DND-41 (cell line): ENCODE results near the gene RNF14.

Experiments
- ATAC-seq: fragments of 200-7000 bp; cut with Tn5 transposase; 3 replicates; pipeline ENCODE4 v1.9.1; 2021; ENCODE audit warnings: low read depth; ENCODE audit not compliant: insufficient read depth
- DNase-seq: peaks from one replicate; pipeline ENCODE4 v3.0.0-alpha.2; 2020
- H2AFZ ChIP-seq: 2 replicates; pipeline ENCODE4 v1.6.0; 2012; ENCODE audit warnings: low read depth, low read length
- H3K27ac ChIP-seq: 2 replicates; pipeline ENCODE4 v1.5.1; 2012; ENCODE audit warnings: low read length, inconsistent platforms
- H3K27me3 ChIP-seq: fragments of 200-600 bp; sonication (generic); 2 replicates; pipeline ENCODE4 v1.6.0; 2012; ENCODE audit warnings: low read length, mild to moderate bottlenecking, inconsistent platforms; ENCODE audit not compliant: insufficient read depth, poor library complexity
- H3K36me3 ChIP-seq: 2 replicates; pipeline ENCODE4 v1.5.1; 2012; ENCODE audit warnings: low read length, inconsistent platforms; ENCODE audit not compliant: insufficient read depth
- H3K4me1 ChIP-seq: 2 replicates; pipeline ENCODE4 v1.5.1; 2012; ENCODE audit warnings: mild to moderate bottlenecking, low read length; ENCODE audit not compliant: insufficient read depth
- H3K4me2 ChIP-seq: 2 replicates; pipeline ENCODE4 v1.6.0; 2012; ENCODE audit warnings: mild to moderate bottlenecking, moderate library complexity, low read length, inconsistent platforms; ENCODE audit not compliant: insufficient read depth
- H3K4me3 ChIP-seq, 2 experiments: fragments of 200-600 bp in 1 of 2; shearing (Covaris generic) in 1 of 2; 2 replicates each; pipeline ENCODE4 v1.5.1; 2012 to 2016; ENCODE audit warnings: inconsistent platforms in 2 of 2, low read length in 2 of 2, mild to moderate bottlenecking in 2 of 2, low read depth in 1 of 2, moderate library complexity in 1 of 2
- H3K79me2 ChIP-seq: 2 replicates; pipeline ENCODE4 v1.6.0; 2012; ENCODE audit warnings: low read length, inconsistent platforms; ENCODE audit not compliant: insufficient read depth
- H3K9ac ChIP-seq: 2 replicates; pipeline ENCODE4 v1.6.0; 2012; ENCODE audit warnings: low read depth, mild to moderate bottlenecking, inconsistent platforms, low read length, moderate library complexity
- H3K9me3 ChIP-seq: 2 replicates; pipeline ENCODE4 v1.5.1; 2012; ENCODE audit warnings: low read length, moderate library complexity, mild to moderate bottlenecking, inconsistent platforms; ENCODE audit not compliant: insufficient read depth, severe bottlenecking
- H4K20me1 ChIP-seq: 2 replicates; pipeline ENCODE4 v1.6.0; 2012; ENCODE audit warnings: low read length; ENCODE audit not compliant: insufficient read depth
- EZH2 ChIP-seq: IDR thresholded peaks from 3 replicates; pipeline ENCODE4 v1.6.1; 2012; ENCODE audit warnings: borderline replicate concordance, low read depth, mild to moderate bottlenecking, moderate library complexity, low read length, inconsistent platforms; ENCODE audit not compliant: severe bottlenecking
- TF ChIP-seq, protein P1 (sequence below): IDR thresholded peaks from 2 replicates; pipeline ENCODE4 v1.5.1; 2012; ENCODE audit warnings: borderline replicate concordance, low read length, moderate library complexity, mild to moderate bottlenecking; ENCODE audit not compliant: poor library complexity, severe bottlenecking; ENCODE audit errors: extremely low read depth

RNF14 gene

DNA sequence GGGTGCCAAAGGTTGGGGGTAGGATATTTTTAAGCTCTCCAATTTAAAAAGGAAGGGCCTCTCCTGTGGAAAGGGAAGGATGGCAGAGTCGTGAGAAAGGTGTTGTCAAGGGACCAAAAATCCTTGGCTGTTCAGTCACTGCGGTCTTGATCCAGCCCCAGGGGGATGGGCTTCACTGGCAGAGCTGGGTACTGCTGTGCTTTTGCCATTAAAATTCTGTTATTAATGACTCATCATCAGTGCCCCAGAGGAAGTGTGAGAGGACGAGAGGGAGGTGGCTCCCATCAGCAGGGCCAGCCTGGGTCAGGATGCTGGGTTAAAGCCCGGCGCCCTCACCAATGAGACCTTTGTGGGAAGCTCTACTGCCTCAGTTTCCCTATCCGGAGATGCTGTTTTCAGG lies 27.6 kb upstream of the RNF14 start:
- no peak overlapping the region for H3K9ac ChIP-seq
- TF ChIP-seq, protein P1, sequence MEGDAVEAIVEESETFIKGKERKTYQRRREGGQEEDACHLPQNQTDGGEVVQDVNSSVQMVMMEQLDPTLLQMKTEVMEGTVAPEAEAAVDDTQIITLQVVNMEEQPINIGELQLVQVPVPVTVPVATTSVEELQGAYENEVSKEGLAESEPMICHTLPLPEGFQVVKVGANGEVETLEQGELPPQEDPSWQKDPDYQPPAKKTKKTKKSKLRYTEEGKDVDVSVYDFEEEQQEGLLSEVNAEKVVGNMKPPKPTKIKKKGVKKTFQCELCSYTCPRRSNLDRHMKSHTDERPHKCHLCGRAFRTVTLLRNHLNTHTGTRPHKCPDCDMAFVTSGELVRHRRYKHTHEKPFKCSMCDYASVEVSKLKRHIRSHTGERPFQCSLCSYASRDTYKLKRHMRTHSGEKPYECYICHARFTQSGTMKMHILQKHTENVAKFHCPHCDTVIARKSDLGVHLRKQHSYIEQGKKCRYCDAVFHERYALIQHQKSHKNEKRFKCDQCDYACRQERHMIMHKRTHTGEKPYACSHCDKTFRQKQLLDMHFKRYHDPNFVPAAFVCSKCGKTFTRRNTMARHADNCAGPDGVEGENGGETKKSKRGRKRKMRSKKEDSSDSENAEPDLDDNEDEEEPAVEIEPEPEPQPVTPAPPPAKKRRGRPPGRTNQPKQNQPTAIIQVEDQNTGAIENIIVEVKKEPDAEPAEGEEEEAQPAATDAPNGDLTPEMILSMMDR = no peak
- no peak for TF ChIP-seq EZH2
- H3K36me3 ChIP-seq = peaks cover 30% of the 10 kb centered on the region; the same call in 1 of the 2 replicates
- DNase-seq (no peak), ATAC-seq (no peak)
- no peaks in the 10 kb centered on the region for H3K27me3 ChIP-seq
- H3K4me2 ChIP-seq = no peak overlapping the region
- H3K4me1 ChIP-seq = no peaks in the 10 kb centered on the region
- no peak overlapping the region for H3K4me3 ChIP-seq
- H2AFZ ChIP-seq = no peak overlapping the region
- no peaks in the 10 kb centered on the region for H4K20me1 ChIP-seq
- H3K79me2 ChIP-seq = no peaks in the 10 kb centered on the region
- H3K27ac ChIP-seq = no peak overlapping the region
- no peaks in the 10 kb centered on the region for H3K9me3 ChIP-seq

DNA sequence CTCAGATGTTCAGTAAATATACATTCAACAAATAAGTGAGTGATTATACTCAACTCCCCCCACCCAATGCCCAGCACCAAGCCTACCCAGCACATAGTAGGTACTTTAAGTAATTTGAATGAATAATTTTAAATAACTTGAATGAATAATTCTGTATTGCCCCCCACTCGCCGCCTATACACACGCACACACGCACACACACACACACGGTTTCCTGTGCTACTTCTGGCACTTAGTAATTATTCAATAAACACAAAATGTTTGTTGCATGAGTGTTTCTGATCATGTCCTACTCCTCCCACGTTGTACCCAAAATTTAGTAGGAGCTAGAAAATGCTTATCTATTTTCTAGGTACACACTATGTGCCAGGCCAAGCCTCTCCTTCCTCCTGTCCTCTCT lies 27.1 kb upstream of the RNF14 start:
- Histone ChIP-seq H3K79me2 (no peaks in the 10 kb centered on the region), H3K4me2 (no peak overlapping the region), H3K9ac (no peak overlapping the region), H3K4me3 (no peak overlapping the region), H3K27me3 (no peaks in the 10 kb centered on the region), H2AFZ (no peak overlapping the region), H3K9me3 (no peaks in the 10 kb centered on the region), H3K4me1 (no peaks in the 10 kb centered on the region), H3K36me3 (peaks cover 25% of the 10 kb centered on the region; the same call in 1 of the 2 replicates), H4K20me1 (no peaks in the 10 kb centered on the region), H3K27ac (no peak overlapping the region)
- DNase-seq = no peak
- no peak for TF ChIP-seq EZH2
- TF ChIP-seq, protein P1 = no peak
- no peak for ATAC-seq

DNA sequence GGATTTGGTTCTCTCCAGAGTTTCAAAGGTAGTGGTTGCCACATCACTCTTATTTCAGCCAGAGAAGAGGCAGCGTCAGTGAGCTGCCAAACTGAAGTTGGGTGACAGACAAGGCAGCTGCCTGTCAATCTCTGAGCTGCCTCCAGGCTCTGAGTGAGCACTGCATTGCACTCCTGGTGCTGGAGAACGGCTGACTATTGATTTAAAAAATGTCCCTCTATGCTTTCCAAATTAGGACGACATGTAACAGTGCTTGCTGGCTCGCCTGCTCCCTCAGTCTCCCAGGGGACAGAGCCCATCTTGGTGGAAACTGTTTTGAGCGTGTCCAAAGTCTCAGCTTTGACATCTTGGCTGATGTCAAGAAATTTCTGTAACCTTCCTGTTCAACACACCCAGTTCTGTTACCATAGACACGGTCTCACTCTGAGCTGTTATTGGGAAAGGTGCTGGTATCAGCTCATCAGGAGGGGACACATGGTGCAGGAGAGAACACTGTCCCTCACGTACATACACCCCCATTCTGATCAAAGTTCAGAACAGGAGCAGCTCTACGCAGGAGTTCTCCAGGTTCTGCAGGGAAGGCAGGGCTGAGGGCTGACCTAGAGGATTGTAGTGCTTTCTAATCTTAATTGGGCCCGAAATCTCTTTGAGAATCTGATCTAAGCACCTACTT lies 26.6 kb upstream of the RNF14 start:
- DNase-seq = no peak
- no peak for ATAC-seq
- H3K4me3 ChIP-seq = no peak overlapping the region
- no peaks in the 10 kb centered on the region for H4K20me1 ChIP-seq
- TF ChIP-seq, protein P1 = no peak
- no peak for TF ChIP-seq EZH2
- H3K4me2 ChIP-seq = no peak overlapping the region
- no peak overlapping the region for H3K9ac ChIP-seq
- peaks cover 20% of the 10 kb centered on the region; the same call in 1 of the 2 replicates for H3K36me3 ChIP-seq
- no peaks in the 10 kb centered on the region for H3K4me1 ChIP-seq
- no peak overlapping the region for H2AFZ ChIP-seq
- H3K27me3 ChIP-seq = no peaks in the 10 kb centered on the region
- no peaks in the 10 kb centered on the region for H3K79me2 ChIP-seq
- no peaks in the 10 kb centered on the region for H3K9me3 ChIP-seq
- H3K27ac ChIP-seq = no peak overlapping the region

DNA sequence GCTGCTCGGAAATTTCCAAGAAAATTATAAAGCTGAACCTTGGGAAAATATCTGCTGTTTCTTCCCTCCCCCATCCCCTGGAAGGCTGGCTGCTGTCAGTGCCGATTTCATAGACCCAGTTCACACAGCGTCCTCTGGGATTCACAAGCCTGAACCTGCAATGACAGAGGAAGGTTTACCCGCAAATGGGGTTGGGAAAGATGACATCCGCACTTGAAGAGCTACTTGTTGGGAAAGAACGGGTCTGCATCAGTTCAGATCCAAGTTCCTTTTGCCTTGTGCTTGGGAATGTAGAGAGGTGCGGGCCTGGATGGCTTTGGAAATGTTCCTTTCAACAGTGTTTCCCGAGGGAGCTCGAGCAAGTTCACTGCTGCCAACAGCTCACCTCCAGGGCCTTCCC lies 24.8 kb upstream of the RNF14 start:
- Histone ChIP-seq H3K27ac (no peak overlapping the region), H3K4me2 (no peak overlapping the region), H2AFZ (no peak overlapping the region), H3K27me3 (no peaks in the 10 kb centered on the region), H3K4me3 (no peak overlapping the region), H3K36me3 (peaks cover 8% of the 10 kb centered on the region; the same call in 1 of the 2 replicates), H3K9me3 (no peaks in the 10 kb centered on the region), H4K20me1 (no peaks in the 10 kb centered on the region), H3K4me1 (no peaks in the 10 kb centered on the region), H3K9ac (no peak overlapping the region), H3K79me2 (no peaks in the 10 kb centered on the region)
- TF ChIP-seq EZH2 = no peak
- TF ChIP-seq, protein P1 = no peak
- DNase-seq (no peak), ATAC-seq (no peak)
